ENCODE data around the gene AIP.
"Not testable (repeated sequence)": the region's sequence is repeated elsewhere in the genome, so short reads cannot be mapped to it uniquely, and the experiment has no call there.

Gene AIP

DNA sequence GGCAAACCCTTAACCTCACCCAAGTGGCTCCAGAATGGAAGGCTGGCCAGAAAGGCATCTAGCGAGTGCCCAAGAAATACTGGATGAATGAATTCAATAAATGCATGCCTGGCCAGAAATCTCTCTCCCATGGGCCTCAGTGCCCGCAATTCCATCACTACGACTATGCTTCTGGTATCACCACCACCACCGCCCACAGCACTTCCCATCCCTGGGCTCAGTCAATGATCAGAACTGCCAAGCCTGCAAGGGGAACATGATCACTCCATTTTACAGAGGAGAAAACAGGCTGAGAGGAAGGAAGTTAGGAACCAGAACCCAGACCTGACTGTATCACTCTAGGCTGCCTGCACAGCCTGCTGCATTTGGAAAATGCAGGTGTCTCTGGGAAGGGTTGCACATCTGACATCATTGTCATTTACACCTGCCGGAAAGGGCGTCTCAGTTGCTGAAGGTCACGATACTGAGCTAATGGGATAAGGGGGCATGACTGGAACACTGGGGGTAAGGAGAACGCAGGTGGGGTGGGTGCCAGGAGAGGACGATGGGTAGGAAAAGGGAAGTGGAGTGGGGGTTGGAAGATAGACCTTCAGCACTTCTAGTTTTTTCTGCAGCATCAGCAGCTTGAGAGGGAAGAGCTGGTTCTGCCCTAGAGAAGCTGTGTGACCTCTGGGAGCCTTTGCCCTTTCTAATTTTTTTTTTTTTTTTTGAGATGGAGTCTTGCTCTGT, 33.5 kb upstream of the AIP start:
- DNase-seq, result no peak

DNA sequence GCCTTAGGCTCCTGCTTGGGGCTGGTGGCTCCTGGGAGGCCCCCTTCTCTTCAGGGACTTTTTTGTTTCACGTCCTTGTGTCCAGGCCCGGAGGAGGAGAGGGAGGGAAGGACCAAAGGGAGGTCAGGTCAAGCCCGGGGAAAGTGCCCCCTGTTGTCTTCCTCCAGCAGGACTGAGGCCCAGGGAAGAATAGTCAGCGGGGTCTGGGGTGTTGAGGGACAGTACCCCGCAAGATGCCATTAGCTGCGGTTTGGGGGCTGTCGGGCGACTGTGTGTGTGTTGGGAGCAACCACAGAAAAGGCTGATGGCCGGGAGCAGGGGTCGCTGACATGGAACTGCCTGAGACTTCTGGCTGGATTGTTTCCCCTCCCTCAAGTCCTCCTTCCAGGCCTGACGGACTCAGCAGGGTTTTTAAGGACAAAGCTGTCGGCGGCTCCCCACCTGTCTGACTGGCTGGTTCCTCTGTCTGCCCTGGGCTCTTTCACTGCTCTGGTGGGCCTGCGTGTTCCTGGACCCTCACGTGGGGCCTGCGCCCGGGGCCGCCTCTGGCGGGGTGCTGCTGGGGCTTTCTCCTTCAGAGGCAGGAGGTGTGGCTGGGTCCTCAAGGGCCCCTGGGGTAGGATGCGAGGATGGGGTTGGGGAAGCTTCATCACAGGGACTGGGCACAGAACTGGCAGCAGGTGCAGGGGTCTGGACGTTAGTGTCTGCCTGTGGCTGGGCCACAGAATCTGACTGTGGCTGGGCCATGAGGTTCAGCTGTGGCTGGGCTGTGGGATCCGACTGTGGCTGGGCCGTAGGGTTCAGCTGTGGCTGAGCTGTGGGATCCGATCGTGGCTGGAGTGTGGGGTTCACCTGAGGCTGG, 31.8 kb upstream of the AIP start:
- no peak for DNase-seq

GRCh38 chr11:67451658-67451976, 31.2 kb upstream of the AIP start:
- no peak for DNase-seq

GRCh38 chr11:67452141-67452952, 30.5 kb upstream of the AIP start, which contains the start of gene GPR152:
Gene GPR152 (minus strand): TSS chr11:67452729. CDS start chr11:67452724, 5 bp downstream.
- DNase-seq, result no peak

- no peak for DNase-seq
Observed at GRCh38 chr11:67453816-67454732, 28.8 kb upstream of the AIP start.

DNA sequence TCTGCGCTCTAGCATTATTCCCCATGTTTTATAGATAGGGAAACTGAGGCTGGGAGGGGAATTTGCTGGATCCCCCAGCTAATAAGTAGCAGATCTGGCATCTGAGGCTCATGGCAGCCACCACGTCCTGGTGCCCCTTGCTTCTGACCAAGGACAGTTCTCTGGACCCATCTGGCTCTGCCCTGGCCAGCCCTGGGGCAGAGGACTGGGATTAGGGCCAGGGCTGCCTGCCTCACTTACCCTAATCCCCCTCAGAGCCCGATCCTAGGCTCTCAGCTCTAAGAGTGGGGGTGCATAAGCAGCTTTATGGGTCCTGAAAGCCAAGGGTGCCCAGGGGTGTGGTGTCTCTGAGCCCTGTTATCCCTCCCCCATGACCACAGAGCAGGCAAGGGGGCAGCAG, 27.8 kb upstream of the AIP start, which contains the start of gene CABP4:
TSS of gene CABP4 (plus strand) at position 301 of the 400 bp plus-strand sequence. CDS start at position 371, 70 bp downstream.
- no peak for DNase-seq

DNA sequence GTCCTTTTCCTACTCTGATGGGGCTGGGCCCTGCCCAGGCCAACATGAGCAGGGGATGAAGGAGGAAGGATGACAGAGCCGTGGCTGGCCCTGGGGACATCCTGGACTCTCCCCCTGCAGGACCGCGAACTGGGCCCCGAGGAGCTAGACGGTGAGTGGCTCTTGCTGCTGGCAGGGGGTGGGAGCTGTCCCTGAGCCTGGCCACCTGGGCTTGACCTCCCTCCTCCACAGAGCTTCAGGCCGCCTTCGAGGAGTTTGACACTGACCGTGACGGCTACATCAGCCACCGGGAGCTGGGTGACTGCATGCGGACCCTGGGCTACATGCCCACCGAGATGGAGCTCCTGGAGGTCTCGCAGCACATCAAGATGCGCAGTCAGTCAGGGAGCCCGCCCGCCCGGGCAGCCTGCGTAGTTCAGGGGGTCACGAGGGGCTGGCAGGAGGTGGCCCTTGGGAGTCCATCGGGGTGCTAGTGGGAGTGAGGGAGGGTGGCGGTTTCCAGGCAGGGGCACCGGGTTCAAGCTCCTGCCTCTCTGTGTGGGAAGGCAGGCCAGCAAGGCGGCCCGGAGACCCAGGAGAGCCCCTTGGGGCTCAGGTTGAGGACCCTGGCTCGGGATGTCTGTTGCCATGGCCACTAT, 26.6 kb upstream of the AIP start:
- DNase-seq, result no peak

DNA sequence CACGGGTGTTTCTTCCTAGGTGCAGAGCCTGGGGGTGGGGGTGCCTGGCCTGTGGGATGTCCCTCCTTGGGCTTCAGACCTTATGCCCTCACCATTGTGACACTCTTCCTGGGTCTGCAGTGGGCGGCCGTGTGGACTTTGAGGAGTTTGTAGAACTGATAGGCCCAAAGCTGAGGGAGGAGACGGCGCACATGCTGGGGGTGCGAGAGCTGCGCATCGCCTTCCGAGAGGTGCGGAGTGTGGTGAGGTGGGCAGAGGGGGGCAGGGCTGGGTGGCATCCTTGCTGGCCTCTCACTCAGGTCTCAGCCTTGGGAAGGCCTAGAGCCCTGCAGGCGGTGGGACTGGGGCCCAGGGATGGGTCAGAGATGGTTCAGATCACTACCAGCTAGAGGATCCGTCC, 25.4 kb upstream of the AIP start:
- DNase-seq, result no peak

- DNase-seq, result no peak
Observed at GRCh38 chr11:67458266-67458665, 24.6 kb upstream of the AIP start.

GRCh38 chr11:67463186-67463585, 19.6 kb upstream of the AIP start:
- DNase-seq, result no peak

GRCh38 chr11:67463680-67464410, 19.0 kb upstream of the AIP start:
- DNase-seq, result no peak

DNA sequence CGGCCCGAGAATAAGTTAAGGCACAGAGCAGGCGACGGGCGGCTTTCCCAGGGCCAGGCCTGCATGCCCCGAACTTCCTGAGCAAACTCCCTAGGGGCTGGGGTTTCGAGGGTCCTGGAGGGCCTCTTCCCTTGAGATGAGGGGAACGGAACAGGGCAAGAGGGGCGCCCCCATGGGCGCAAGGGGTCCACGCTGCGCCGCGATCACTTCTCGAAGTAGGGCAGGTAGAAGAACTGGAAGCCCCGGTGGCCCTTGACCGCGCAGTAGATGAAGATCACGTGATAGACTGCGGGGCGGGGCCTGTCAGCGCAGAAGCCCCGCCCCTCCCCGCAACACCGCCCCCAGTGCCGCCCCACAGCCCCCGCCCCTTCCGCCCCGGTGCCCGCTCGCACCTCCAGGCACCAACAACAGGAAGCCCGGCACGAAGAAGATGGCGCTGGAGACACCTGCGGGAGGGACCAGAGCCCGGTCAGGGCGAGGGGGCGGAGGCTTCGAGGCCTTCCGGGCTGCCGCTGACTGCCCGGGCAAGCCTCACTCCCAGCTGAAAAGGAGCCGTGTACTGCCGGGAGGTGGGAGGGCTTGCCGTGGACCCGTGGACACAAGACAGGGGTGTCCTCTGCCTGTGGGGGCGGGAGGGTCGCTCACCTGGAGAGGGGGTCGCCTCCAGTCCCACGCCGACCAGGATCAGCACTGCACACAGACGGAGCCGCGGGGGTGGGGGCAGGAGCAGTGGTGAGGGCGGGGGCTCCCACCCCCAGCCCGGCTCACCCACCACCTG, 18.2 kb upstream of the AIP start:
- peak; percentile 89 for DNase-seq

- DNase-seq, result no peak
Observed at GRCh38 chr11:67465189-67465510, 17.7 kb upstream of the AIP start.

GRCh38 chr11:67465530-67465929, 17.3 kb upstream of the AIP start:
- not testable (repeated sequence) for DNase-seq

GRCh38 chr11:67466367-67466766, 16.5 kb upstream of the AIP start:
- DNase-seq, result no peak

GRCh38 chr11:67466962-67467771, 15.7 kb upstream of the AIP start:
- no peak for DNase-seq

DNA sequence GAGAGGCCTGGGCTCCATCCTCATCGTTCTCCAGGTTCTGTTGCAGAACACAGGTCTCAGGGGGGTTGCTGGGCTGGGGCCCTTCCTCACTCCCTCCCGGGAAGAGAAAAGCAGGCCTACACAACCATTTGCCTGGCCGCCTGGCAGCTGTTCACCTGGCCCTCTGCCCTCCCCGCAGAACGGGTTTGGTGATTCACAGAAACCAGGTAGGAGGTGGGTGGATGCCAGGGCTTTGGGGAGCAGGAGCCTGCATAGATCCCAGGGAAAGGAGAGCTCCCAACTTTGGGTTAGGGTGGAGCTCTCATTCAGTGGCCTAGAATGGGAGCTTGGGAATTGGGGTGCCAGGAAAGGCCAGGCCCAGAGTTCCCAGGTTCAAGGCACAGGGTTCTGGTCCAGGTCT, 14.8 kb upstream of the AIP start:
- DNase-seq, result no peak

GRCh38 chr11:67468456-67468758, 14.4 kb upstream of the AIP start:
- DNase-seq, result no peak

- peak; percentile 96 for DNase-seq
Observed at GRCh38 chr11:67468759-67469507, 13.9 kb upstream of the AIP start, which contains the start of gene TMEM134. Gene TMEM134 (minus strand): TSS chr11:67469251. CDS start chr11:67469192, 59 bp downstream.
